NCI-H2227 treated with DMSO at 0.1 percent for 48 hours (cell line): Measurements from ENCODE around the gene C3orf49.

Source experiments
- DNase-seq: peaks from one replicate; lab custom pipeline; 2025; lab: John Stamatoyannopoulos, UW

The C3orf49 gene

GRCh38 chr3:63886858-63887257, 67.8 kb downstream of the C3orf49 start:
- no peak for DNase-seq

- no peak for DNase-seq
Measured at GRCh38 chr3:63891518-63891917, 72.4 kb downstream of the C3orf49 start.

- no peak for DNase-seq
Measured at GRCh38 chr3:63892773-63893352, 73.8 kb downstream of the C3orf49 start.

GRCh38 chr3:63895422-63896189, 76.5 kb downstream of the C3orf49 start:
- DNase-seq: no peak

DNA sequence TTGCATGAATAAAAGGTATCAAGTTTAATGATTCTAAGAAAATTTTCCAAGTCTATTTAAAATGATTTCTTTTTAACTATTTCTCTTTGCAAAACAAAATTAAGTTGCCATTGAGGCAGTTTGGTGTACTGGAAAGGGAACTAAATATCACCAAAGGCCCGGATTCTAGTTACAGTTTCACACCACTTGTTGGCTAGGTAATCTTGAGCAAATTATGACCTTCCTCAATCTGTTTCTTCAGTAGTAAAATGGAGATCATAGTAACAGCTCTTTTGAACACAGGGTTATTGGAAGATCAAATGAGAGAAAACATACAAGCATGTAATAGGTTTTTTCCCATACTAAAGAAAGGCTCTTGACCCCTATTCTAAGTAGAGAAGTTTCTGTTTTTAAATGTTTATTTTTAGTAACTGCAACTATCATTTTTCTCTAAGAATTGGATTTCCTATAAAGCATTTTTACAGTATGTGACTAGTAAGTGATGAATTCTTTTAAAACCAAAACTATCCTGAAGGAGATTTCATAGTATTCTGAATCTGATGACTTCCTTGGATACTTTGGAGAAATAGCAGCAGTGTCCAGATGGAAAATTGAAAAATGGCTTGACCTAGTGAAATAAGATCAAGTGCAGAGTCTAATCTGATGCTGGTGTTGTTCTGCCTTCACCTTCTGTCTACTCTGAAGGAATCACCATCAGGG, 77.4 kb downstream of the C3orf49 start:
- no peak for DNase-seq
